B cell (primary cell): Measurements from ENCODE around the gene TDRD6. TPM values are rescaled to one million over a fixed set of nuclear protein-coding genes. Genes with fewer than 3 reads are reported as not detected.

ENCODE experiments used
- ATAC-seq: fragments of 200-7000 bp; cut with Tn5 transposase; one replicate; pipeline ENCODE4 v1.10.0; 2021; ENCODE audit warnings: low read depth, mild to moderate bottlenecking, moderate number of reproducible peaks, moderate library complexity
- CTCF ChIA-PET: fragments of 350-600 bp; sonication (Branson Sonifier 250); formaldehyde crosslinking; loops from one replicate; lab custom pipeline; 2021; ENCODE audit warnings: antibody characterized with exemption, inconsistent platforms; lab: Charles Lee
- POLR2A ChIA-PET: fragments of 350-600 bp; sonication (Branson Sonifier 250); formaldehyde crosslinking; loops from one replicate; lab custom pipeline; 2021; ENCODE audit warnings: antibody characterized with exemption; lab: Charles Lee
- DNase-seq: peaks from one replicate; pipeline ENCODE4 v3.0.0; 2013
- H2AFZ ChIP-seq: 2 replicates; pipeline ENCODE4 v1.6.1; 2012; ENCODE audit warnings: mild to moderate bottlenecking, low read depth, low read length; ENCODE audit not compliant: insufficient read depth, poor library complexity, severe bottlenecking
- H3K27ac ChIP-seq, 2 donors: 1 replicate in 1 of 2; 2 replicates in 1 of 2; pipeline ENCODE4 v1.5.1; 2012 to 2013; ENCODE audit warnings: low read length in 2 of 2, mild to moderate bottlenecking in 2 of 2, moderate library complexity in 1 of 2
- H3K27me3 ChIP-seq, 4 experiments: fragments of 200-600 bp in 1 of 4; sonication (generic) in 1 of 4; replicated peaks in 1 of 4; 1 replicate in 2 of 4; 2 replicates in 2 of 4; pipeline versions ENCODE4 v1.6.1 to v1.7.0; 2013 to 2016; ENCODE audit warnings: low read length in 3 of 4, mild to moderate bottlenecking in 2 of 4, mixed read lengths in 1 of 4, moderate library complexity in 1 of 4; ENCODE audit not compliant: insufficient read depth in 4 of 4, control insufficient read depth in 3 of 4; ENCODE audit errors: control extremely low read depth in 1 of 4
- H3K36me3 ChIP-seq, 2 experiments: replicated peaks in 1 of 2; 1 replicate in 1 of 2; 2 replicates in 1 of 2; pipeline versions ENCODE4 v1.6.1 to v1.7.1; 2013; ENCODE audit warnings: low read length in 1 of 2; ENCODE audit not compliant: insufficient read depth in 2 of 2, control insufficient read depth in 1 of 2; ENCODE audit errors: control extremely low read depth in 1 of 2, extremely low read depth in 1 of 2
- H3K4me1 ChIP-seq, 2 donors: fragments of 200-600 bp in 1 of 2; sonication (generic) in 1 of 2; 1 replicate in 1 of 2; 2 replicates in 1 of 2; pipeline versions ENCODE4 v1.5.1 to v1.6.1; 2013 to 2017; ENCODE audit warnings: low read length in 2 of 2; ENCODE audit not compliant: control insufficient read depth in 2 of 2, insufficient read depth in 2 of 2
- H3K4me2 ChIP-seq: replicated peaks from 2 replicates; pipeline ENCODE3; 2012; ENCODE audit warnings: mild to moderate bottlenecking, low read depth, low read length; ENCODE audit not compliant: poor library complexity, severe bottlenecking
- H3K4me3 ChIP-seq, 5 experiments: fragments of 200-600 bp in 1 of 5; sonication (generic) in 1 of 5; 1 replicate in 3 of 5; 2 replicates in 2 of 5; pipeline versions ENCODE4 v1.5.1 to v1.7.0; 2011 to 2016; ENCODE audit warnings: low read length in 4 of 5, mild to moderate bottlenecking in 4 of 5, low read depth in 2 of 5, control low read depth in 1 of 5, moderate library complexity in 1 of 5; ENCODE audit not compliant: insufficient read depth in 1 of 5; ENCODE audit errors: control extremely low read depth in 1 of 5, extremely low read depth in 1 of 5
- H3K79me2 ChIP-seq: fragments of 200-600 bp; sonication (generic); one replicate; pipeline ENCODE4 v1.6.0; 2016; ENCODE audit warnings: low read length; ENCODE audit not compliant: control insufficient read depth, insufficient read depth
- H3K9ac ChIP-seq: fragments of 200-600 bp; sonication (generic); 2 replicates; pipeline ENCODE4 v1.6.1; 2017; ENCODE audit warnings: mild to moderate bottlenecking, low read length, moderate library complexity
- H3K9me3 ChIP-seq, 3 donors: one replicate each; pipeline versions ENCODE4 v1.6.1 to v1.7.1; 2013; ENCODE audit warnings: low read length in 2 of 3; ENCODE audit not compliant: control insufficient read depth in 2 of 3, insufficient read depth in 1 of 3; ENCODE audit errors: control extremely low read depth in 1 of 3
- H4K20me1 ChIP-seq: 2 replicates; pipeline ENCODE4 v1.6.0; 2012; ENCODE audit warnings: mild to moderate bottlenecking, low read length; ENCODE audit not compliant: insufficient read depth, control insufficient read depth, poor library complexity, severe bottlenecking
- H3K27ac Mint-ChIP-seq: one replicate; pipeline ENCODE4 v1.8.0; 2021; ENCODE audit warnings: mixed read lengths
- H3K27me3 Mint-ChIP-seq: one replicate; pipeline ENCODE4 v1.8.0; 2021; ENCODE audit warnings: mixed read lengths
- H3K4me1 Mint-ChIP-seq: one replicate; pipeline ENCODE4 v1.8.0; 2021; ENCODE audit warnings: mixed read lengths
- H3K4me3 Mint-ChIP-seq: one replicate; pipeline ENCODE4 v1.8.0; 2021; ENCODE audit warnings: mixed read lengths
- H3K9me3 Mint-ChIP-seq: one replicate; pipeline ENCODE4 v1.8.0; 2022; ENCODE audit warnings: mixed read lengths; ENCODE audit not compliant: insufficient read depth
- EZH2 ChIP-seq: IDR thresholded peaks from 2 replicates; pipeline ENCODE4 v1.6.1; 2012; ENCODE audit warnings: borderline replicate concordance, low read depth, mild to moderate bottlenecking, moderate library complexity, low read length; ENCODE audit not compliant: insufficient read depth, poor library complexity, severe bottlenecking
- WGBS: methylation state at CpG from one replicate; pipeline ENCODE4 v1.1.5; 2013; ENCODE audit warnings: missing lambda C conversion rate; ENCODE audit not compliant: insufficient coverage; 5-methylcytosine and 5-hydroxymethylcytosine counted together
- intact Hi-C: fragments of 100-400 bp; cut with micrococcal nuclease; formaldehyde crosslinking; loops from one replicate; pipeline ENCODE4 v1.10.0; 2022
- polyA plus RNA-seq: library from polyadenylated mRNA; depleted of rRNA; stranded (reverse); fragments of >200 nt; gene quantifications from 2 replicates; pipeline ENCODE4 v1.2.3, GENCODE V29; 2012
- total RNA-seq, 2 donors: library from RNA; stranded (reverse); fragments of 120-200 nt in 1 of 2; gene quantifications; 1 replicate in 1 of 2; 2 replicates in 1 of 2; pipeline versions ENCODE4 v1.2.3 to v1.2.4, GENCODE V29; 2013 to 2022
- TF ChIP-seq, protein P1 (sequence below): fragments of 200-600 bp; IDR thresholded peaks from one replicate; pipeline ENCODE4 v1.8.0; 2022; ENCODE audit warnings: antibody characterized with exemption, mild to moderate bottlenecking

Gene TDRD6
- total and polyA plus RNA-seq, 2 donors (not counting 1 experiment from before 2014, with no cell fraction given) = 0.01 TPM; not detected in 1

- H3K27me3 ChIP-seq = peaks cover 0 to 23% (median 13%) of the 10 kb centered on the region in 4 experiments
- under 1% methylated on average over 63 of the region's 72 CpGs for WGBS
- intact Hi-C loops = loop anchor here (1.0 to 10.0 kb wide), 2 partner anchors 433 to 518 kb away; no protein-coding TSS in a partner anchor
- Mint-ChIP-seq H3K27me3 (peaks cover 54% of the 10 kb centered on the region), H3K4me3 (peak within 1 kb of the TSS; percentile 95), H3K27ac (peak within 1 kb of the TSS; percentile 22), H3K9me3 (no peaks in the 10 kb centered on the region), H3K4me1 (peaks cover 16% of the 10 kb centered on the region)
- POLR2A ChIA-PET = no interaction called here
- ATAC-seq (peak; percentile 100), DNase-seq (peak; percentile 84)
- H3K36me3 ChIP-seq = no peaks in the 10 kb centered on the region
- H2AFZ ChIP-seq = peak within 1 kb of the TSS; percentile 90
- H3K4me1 ChIP-seq = peaks cover 11 to 12% of the 10 kb centered on the region in 2 donors
- no peaks in the 10 kb centered on the region for H3K79me2 ChIP-seq
- no peaks in the 10 kb centered on the region for H3K9me3 ChIP-seq
- no peak for TF ChIP-seq EZH2
- TF ChIP-seq, protein P1, sequence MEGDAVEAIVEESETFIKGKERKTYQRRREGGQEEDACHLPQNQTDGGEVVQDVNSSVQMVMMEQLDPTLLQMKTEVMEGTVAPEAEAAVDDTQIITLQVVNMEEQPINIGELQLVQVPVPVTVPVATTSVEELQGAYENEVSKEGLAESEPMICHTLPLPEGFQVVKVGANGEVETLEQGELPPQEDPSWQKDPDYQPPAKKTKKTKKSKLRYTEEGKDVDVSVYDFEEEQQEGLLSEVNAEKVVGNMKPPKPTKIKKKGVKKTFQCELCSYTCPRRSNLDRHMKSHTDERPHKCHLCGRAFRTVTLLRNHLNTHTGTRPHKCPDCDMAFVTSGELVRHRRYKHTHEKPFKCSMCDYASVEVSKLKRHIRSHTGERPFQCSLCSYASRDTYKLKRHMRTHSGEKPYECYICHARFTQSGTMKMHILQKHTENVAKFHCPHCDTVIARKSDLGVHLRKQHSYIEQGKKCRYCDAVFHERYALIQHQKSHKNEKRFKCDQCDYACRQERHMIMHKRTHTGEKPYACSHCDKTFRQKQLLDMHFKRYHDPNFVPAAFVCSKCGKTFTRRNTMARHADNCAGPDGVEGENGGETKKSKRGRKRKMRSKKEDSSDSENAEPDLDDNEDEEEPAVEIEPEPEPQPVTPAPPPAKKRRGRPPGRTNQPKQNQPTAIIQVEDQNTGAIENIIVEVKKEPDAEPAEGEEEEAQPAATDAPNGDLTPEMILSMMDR = no peak
- peak within 1 kb of the TSS; percentile 55 to 82 (median 77) for H3K4me3 ChIP-seq
- no peak within 1 kb of the TSS for H3K27ac ChIP-seq
- H4K20me1 ChIP-seq = no peaks in the 10 kb centered on the region
- H3K9ac ChIP-seq = peak within 1 kb of the TSS; percentile 77
- peak within 1 kb of the TSS; percentile 93 for H3K4me2 ChIP-seq
- CTCF ChIA-PET = no interaction called here
Observed at GRCh38 chr6:46652603-46653438, 34.9 kb upstream of the TDRD6 start, which contains the start of the genes CYP39A1 and SLC25A27. TSS of gene CYP39A1 (minus strand) at chr6:46652818. CDS start at chr6:46652582, 236 bp downstream. TSS of gene SLC25A27 (plus strand) at chr6:46652975. CDS start at chr6:46653193, 218 bp downstream.
